ENCODE data around the gene GOLGA6L2. TPM values are rescaled to one million over a fixed set of nuclear protein-coding genes. Genes with fewer than 3 reads are reported as not detected.

The GOLGA6L2 gene
- polyA plus RNA-seq, 1 of the 3 experiments (the other 2 are of a cell fraction): not detected

- no peak for DNase-seq
- Histone ChIP-seq H3K9ac (no peak overlapping the region), H3K36me3 (replicated peaks in 1 of 2; ENCODE audit: control insufficient read depth in 1 of 2, insufficient read depth in 2 of 2, low read length in 1 of 2) (no peaks in the 10 kb centered on the region), H3K9me2 (no peaks in the 10 kb centered on the region), H3K9me3 (no peaks in the 10 kb centered on the region), H3K27me3 (ENCODE audit: insufficient read depth) (peaks cover 46% of the 10 kb centered on the region), H3K4me3 (ENCODE audit: low read depth in 2 of 2, low read length in 1 of 2) (no peak overlapping the region), H3K4me1 (ENCODE audit: control insufficient read depth in 1 of 2, insufficient read depth in 2 of 2, low read depth in 1 of 2, low read length in 1 of 2) (no peaks in the 10 kb centered on the region), H3K79me2 (ENCODE audit: insufficient read depth) (no peaks in the 10 kb centered on the region), H4K20me1 (ENCODE audit: insufficient read depth) (no peaks in the 10 kb centered on the region), H3F3A (replicated peaks; ENCODE audit: insufficient read depth) (no peaks in the 10 kb centered on the region), H2AFZ (ENCODE audit: low read depth) (no peak overlapping the region), H3K4me2 (no peak overlapping the region), H3K27ac (ENCODE audit: low read depth in 2 of 2, low read length in 1 of 2) (no peak overlapping the region)
- 35% methylated on average over 13 of the region's 15 CpGs for WGBS (ENCODE audit: low lambda C conversion rate)
- POLR2A ChIA-PET: no interaction called here
- no peak for TF ChIP-seq TCF12 (IDR thresholded peaks at IDR 0.05)
- TF ChIP-seq, protein P1, sequence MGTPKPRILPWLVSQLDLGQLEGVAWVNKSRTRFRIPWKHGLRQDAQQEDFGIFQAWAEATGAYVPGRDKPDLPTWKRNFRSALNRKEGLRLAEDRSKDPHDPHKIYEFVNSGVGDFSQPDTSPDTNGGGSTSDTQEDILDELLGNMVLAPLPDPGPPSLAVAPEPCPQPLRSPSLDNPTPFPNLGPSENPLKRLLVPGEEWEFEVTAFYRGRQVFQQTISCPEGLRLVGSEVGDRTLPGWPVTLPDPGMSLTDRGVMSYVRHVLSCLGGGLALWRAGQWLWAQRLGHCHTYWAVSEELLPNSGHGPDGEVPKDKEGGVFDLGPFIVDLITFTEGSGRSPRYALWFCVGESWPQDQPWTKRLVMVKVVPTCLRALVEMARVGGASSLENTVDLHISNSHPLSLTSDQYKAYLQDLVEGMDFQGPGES (IDR thresholded peaks at IDR 0.05; ENCODE audit: low read depth, low read length): no peak
- TF ChIP-seq SIN3A (IDR thresholded peaks at IDR 0.05; ENCODE audit: borderline replicate concordance, low read depth, low read length): no peak
- TF ChIP-seq ELF1 (IDR thresholded peaks at IDR 0.05): no peak
- TF ChIP-seq POLR2AphosphoS5 (IDR thresholded peaks at IDR 0.05; ENCODE audit: low read depth, low read length): no peak
- TF ChIP-seq EP300 (IDR thresholded peaks at IDR 0.05; ENCODE audit: borderline replicate concordance in 1 of 2, low read depth in 1 of 2, low read length in 1 of 2): no peak
- TF ChIP-seq YY1 (IDR thresholded peaks at IDR 0.05; ENCODE audit: low read depth): no peak
- no peak for TF ChIP-seq MEF2A (IDR thresholded peaks at IDR 0.05; ENCODE audit: borderline replicate concordance, low read depth)
- TF ChIP-seq RXRA (IDR thresholded peaks at IDR 0.05; ENCODE audit: borderline replicate concordance, low read depth): no peak
- TF ChIP-seq NFIC (IDR thresholded peaks at IDR 0.05; ENCODE audit: borderline replicate concordance): no peak
- TF ChIP-seq GABPA (IDR thresholded peaks at IDR 0.05; ENCODE audit: low read depth): no peak
- TF ChIP-seq FOSL2 (IDR thresholded peaks at IDR 0.05; ENCODE audit: borderline replicate concordance, low read depth): no peak
- TF ChIP-seq MAX (IDR thresholded peaks at IDR 0.05; ENCODE audit: low read depth): no peak
- TF ChIP-seq ZBTB33 (IDR thresholded peaks at IDR 0.05; ENCODE audit: borderline replicate concordance, low read depth): no peak
- TF ChIP-seq USF2 (IDR thresholded peaks at IDR 0.05; ENCODE audit: borderline replicate concordance, low read depth, low read length): no peak
- TF ChIP-seq FOXJ3 (CRISPR knock-in tag; IDR thresholded peaks at IDR 0.05): no peak
- CTCF ChIA-PET: no interaction called here
Measured at GRCh38 chr15:23446215-23447106, 582 bp downstream of the GOLGA6L2 start.
